Breast epithelium (tissue), 3 donors: ENCODE results near the gene PKM.

Experiments used
- POLR2A ChIP-seq: fragments of 450-650 bp; IDR thresholded peaks from one replicate; pipeline ENCODE4 v1.6.1; 2016; ENCODE audit warnings: antibody characterized with exemption, mild to moderate bottlenecking, moderate library complexity
- TF ChIP-seq, protein P1 (sequence below), 3 donors: fragments of 450-650 bp; IDR thresholded peaks; one replicate each; pipeline ENCODE4 v1.5.1; 2016 to 2017; ENCODE audit warnings: antibody characterized with exemption in 3 of 3, mild to moderate bottlenecking in 3 of 3, moderate library complexity in 3 of 3

DNA sequence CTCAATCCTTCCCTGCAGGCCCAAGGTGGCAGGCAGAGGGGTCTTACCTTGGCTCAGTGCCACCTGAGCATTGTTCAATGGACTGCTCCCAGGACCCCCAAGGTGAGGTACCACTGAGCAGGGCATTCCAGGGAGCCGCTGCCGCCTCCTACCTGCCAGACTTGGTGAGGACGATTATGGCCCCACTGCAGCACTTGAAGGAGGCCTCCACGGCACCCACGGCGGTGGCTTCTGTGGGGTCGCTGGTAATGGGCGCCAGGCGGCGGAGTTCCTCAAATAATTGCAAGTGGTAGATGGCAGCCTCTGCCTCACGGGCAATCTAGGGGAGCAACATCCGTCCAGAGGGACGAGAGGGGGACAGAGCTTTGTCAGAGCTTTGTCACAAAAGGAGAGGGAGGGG is 28.7 kb downstream of the PKM start:
- TF ChIP-seq, protein P1, sequence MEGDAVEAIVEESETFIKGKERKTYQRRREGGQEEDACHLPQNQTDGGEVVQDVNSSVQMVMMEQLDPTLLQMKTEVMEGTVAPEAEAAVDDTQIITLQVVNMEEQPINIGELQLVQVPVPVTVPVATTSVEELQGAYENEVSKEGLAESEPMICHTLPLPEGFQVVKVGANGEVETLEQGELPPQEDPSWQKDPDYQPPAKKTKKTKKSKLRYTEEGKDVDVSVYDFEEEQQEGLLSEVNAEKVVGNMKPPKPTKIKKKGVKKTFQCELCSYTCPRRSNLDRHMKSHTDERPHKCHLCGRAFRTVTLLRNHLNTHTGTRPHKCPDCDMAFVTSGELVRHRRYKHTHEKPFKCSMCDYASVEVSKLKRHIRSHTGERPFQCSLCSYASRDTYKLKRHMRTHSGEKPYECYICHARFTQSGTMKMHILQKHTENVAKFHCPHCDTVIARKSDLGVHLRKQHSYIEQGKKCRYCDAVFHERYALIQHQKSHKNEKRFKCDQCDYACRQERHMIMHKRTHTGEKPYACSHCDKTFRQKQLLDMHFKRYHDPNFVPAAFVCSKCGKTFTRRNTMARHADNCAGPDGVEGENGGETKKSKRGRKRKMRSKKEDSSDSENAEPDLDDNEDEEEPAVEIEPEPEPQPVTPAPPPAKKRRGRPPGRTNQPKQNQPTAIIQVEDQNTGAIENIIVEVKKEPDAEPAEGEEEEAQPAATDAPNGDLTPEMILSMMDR (IDR thresholded peaks at IDR 0.05): no peak
- TF ChIP-seq POLR2A: no peak
